Brain microvascular endothelial cell (primary cell): Measurements from ENCODE around the gene CFAP141.

ENCODE experiments used
- DNase-seq: peaks from one replicate; pipeline ENCODE4 v3.0.0-alpha.2; 2020
- H3K27ac ChIP-seq: fragments of 250-450 bp; sonication (Bioruptor Pico); 2 replicates; pipeline ENCODE4 v1.5.1; 2020; ENCODE audit warnings: mild to moderate bottlenecking, moderate library complexity
- H3K27me3 ChIP-seq: fragments of 250-450 bp; sonication (Bioruptor Pico); replicated peaks from 2 replicates; pipeline ENCODE4 v1.5.1; 2020; ENCODE audit warnings: mild to moderate bottlenecking
- H3K36me3 ChIP-seq: fragments of 250-450 bp; sonication (Bioruptor Pico); replicated peaks from 2 replicates; pipeline ENCODE4 v1.5.1; 2020; ENCODE audit warnings: mild to moderate bottlenecking
- H3K4me3 ChIP-seq: 2 replicates; pipeline ENCODE4 v1.5.1; 2011; ENCODE audit warnings: low read depth, mild to moderate bottlenecking, control low read depth, low read length, moderate library complexity
- in situ Hi-C: cut with HindIII; loops from 2 replicates; pipeline ENCODE4 v1.10.0; 2017; ENCODE audit warnings: low sequenced_read_pairs, low pct_ligation_motif_present
- TF ChIP-seq, protein P1 (sequence below): IDR thresholded peaks from 2 replicates; pipeline ENCODE4 v1.5.1; 2011; ENCODE audit warnings: low read depth, mild to moderate bottlenecking, moderate library complexity, low read length, control low read depth, inconsistent platforms; ENCODE audit errors: missing control alignments

CFAP141 gene

DNA sequence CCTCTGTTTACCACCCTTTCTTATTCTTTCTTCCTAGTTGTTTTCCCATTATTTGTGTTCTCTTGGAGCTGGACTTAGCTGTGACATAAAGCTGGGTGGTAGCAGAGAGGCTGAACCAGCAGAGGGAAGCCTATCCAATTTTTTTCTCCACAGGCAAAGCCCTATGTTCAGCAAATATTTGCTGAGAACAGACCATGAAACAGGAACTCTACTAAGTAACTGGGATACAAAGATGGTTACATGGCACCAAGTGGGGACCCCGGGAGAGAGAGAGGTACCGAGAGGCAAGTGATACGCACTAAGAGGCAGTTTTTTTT is 6.6 kb downstream of the CFAP141 start:
- Histone ChIP-seq H3K27ac (no peak overlapping the region), H3K4me3 (no peak overlapping the region), H3K36me3 (no peaks in the 10 kb centered on the region), H3K27me3 (no peaks in the 10 kb centered on the region)
- no peak for DNase-seq
- in situ Hi-C loops, result no loop called here
- TF ChIP-seq, protein P1, sequence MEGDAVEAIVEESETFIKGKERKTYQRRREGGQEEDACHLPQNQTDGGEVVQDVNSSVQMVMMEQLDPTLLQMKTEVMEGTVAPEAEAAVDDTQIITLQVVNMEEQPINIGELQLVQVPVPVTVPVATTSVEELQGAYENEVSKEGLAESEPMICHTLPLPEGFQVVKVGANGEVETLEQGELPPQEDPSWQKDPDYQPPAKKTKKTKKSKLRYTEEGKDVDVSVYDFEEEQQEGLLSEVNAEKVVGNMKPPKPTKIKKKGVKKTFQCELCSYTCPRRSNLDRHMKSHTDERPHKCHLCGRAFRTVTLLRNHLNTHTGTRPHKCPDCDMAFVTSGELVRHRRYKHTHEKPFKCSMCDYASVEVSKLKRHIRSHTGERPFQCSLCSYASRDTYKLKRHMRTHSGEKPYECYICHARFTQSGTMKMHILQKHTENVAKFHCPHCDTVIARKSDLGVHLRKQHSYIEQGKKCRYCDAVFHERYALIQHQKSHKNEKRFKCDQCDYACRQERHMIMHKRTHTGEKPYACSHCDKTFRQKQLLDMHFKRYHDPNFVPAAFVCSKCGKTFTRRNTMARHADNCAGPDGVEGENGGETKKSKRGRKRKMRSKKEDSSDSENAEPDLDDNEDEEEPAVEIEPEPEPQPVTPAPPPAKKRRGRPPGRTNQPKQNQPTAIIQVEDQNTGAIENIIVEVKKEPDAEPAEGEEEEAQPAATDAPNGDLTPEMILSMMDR, result peak; percentile 55

GRCh38 chr1:154198756-154199562 is 7.2 kb downstream of the CFAP141 start:
- peak; percentile 65 for DNase-seq
- Histone ChIP-seq H3K4me3 (no peak overlapping the region), H3K36me3 (no peaks in the 10 kb centered on the region), H3K27ac (no peak overlapping the region), H3K27me3 (peaks cover 5% of the 10 kb centered on the region)
- in situ Hi-C loops, result no loop called here
- TF ChIP-seq, protein P1, result peak; percentile 54

DNA sequence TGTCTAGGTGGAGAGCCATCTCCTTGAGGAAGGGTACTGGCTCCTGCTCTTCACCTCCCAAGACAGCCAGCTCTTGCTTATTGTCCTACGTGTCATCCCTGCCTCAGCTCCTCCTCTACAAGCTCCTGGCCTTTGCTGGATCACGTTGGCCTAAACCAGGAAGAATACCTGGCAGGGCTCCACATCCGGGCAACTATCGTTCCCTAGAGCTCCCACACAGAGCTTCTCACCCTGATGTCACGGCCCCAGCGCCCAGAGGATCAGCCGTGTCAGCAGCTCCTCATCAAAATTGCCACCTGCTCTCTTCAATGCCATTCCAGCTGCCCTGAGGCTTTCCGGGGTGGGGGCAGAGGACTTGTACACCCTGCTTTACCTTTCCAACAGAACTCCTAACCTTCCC is 12.3 kb downstream of the CFAP141 start:
- H3K27me3 ChIP-seq, result peaks cover 7% of the 10 kb centered on the region
- H3K36me3 ChIP-seq, result no peaks in the 10 kb centered on the region
- no peak overlapping the region for H3K4me3 ChIP-seq
- DNase-seq, result no peak
- TF ChIP-seq, protein P1, result no peak
- in situ Hi-C loops, result no loop called here
- H3K27ac ChIP-seq, result no peak overlapping the region

GRCh38 chr1:154192476-154192875 is 13.7 kb downstream of the CFAP141 start:
- H3K4me3 ChIP-seq, result no peak overlapping the region
- H3K27me3 ChIP-seq, result peaks cover 7% of the 10 kb centered on the region
- no peak overlapping the region for H3K27ac ChIP-seq
- TF ChIP-seq, protein P1, result no peak
- H3K36me3 ChIP-seq, result no peaks in the 10 kb centered on the region
- in situ Hi-C loops, result no loop called here
- DNase-seq, result no peak

DNA sequence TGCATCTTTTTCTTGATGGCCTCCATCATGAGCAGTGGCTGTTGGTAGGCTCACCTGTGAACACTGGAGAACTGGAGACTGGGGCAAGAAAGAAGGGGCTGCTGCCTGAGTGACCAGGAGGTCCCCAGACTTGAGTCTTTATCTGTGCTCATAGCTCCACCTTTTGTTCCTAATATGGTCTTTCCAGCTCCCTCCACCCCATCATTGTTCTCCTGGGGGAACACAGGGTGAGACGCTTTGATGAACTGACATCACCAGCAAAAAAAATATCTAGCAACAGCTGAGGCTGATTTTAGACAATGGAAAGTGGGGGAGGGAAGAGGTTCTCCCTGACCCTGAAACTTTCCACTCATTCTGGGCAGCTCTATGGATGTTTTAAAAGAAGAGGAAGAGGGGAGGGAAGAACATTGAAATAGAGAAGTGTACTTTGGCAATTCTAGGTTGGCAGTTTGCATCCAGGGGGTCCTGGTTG is 14.1 kb downstream of the CFAP141 start, which contains the start of gene TPM3:
Gene TPM3 (minus strand): TSS at position 111 of the 472 bp plus-strand sequence. CDS start 82 bp downstream, at position 29.
- TF ChIP-seq, protein P1, result no peak

More for the DNA sequence above, 14.1 kb downstream of the CFAP141 start, which contains the start of gene TPM3:
- Histone ChIP-seq H3K4me3 (no peak within 1 kb of the TSS), H3K36me3 (no peaks in the 10 kb centered on the region), H3K27me3 (peaks cover 7% of the 10 kb centered on the region), H3K27ac (no peak within 1 kb of the TSS)
- DNase-seq, result no peak
- in situ Hi-C loops, result no loop called here
